Common myeloid progenitor, CD34-positive (primary cell): ENCODE data around the gene FKBP2.

Source experiments
- CTCF ChIA-PET: fragments of 350-600 bp; sonication (Branson Sonifier 250); formaldehyde crosslinking; loops from one replicate; lab custom pipeline; 2021; ENCODE audit warnings: antibody characterized with exemption; lab: Charles Lee
- POLR2A ChIA-PET: fragments of 350-600 bp; sonication (Branson Sonifier 250); formaldehyde crosslinking; loops from one replicate; lab custom pipeline; 2021; ENCODE audit warnings: antibody characterized with exemption; lab: Charles Lee
- DNase-seq, 3 donors: peaks; one replicate each; pipeline versions ENCODE4 v3.0.0 to v3.0.0-alpha.2; 2013
- H3K27ac ChIP-seq, 2 experiments: 1 replicate in 1 of 2; 2 replicates in 1 of 2; pipeline ENCODE4 v1.7.0; 2013; ENCODE audit warnings: inconsistent platforms in 2 of 2, low read length in 2 of 2, mild to moderate bottlenecking in 2 of 2, low read depth in 1 of 2, moderate library complexity in 1 of 2; ENCODE audit not compliant: severe bottlenecking in 2 of 2, insufficient read depth in 1 of 2, poor library complexity in 1 of 2
- H3K27me3 ChIP-seq, 5 experiments: replicated peaks in 2 of 5; 1 replicate in 3 of 5; 2 replicates in 2 of 5; pipeline versions ENCODE4 v1.6.1 to v1.7.0; 2013; ENCODE audit warnings: low read length in 4 of 5, mild to moderate bottlenecking in 2 of 5, moderate library complexity in 2 of 5, inconsistent platforms in 1 of 5; ENCODE audit not compliant: insufficient read depth in 5 of 5, control insufficient read depth in 4 of 5
- H3K36me3 ChIP-seq, 4 experiments: 1 replicate in 2 of 4; 2 replicates in 2 of 4; pipeline versions ENCODE4 v1.6.1 to v1.7.0; 2013; ENCODE audit warnings: low read length in 3 of 4, control low read depth in 1 of 4, mild to moderate bottlenecking in 1 of 4; ENCODE audit not compliant: control insufficient read depth in 4 of 4, insufficient read depth in 4 of 4
- H3K4me1 ChIP-seq, 4 experiments: 1 replicate in 3 of 4; 2 replicates in 1 of 4; pipeline versions ENCODE4 v1.6.1 to v1.7.1; 2013; ENCODE audit warnings: low read length in 3 of 4, mild to moderate bottlenecking in 3 of 4, control low read depth in 1 of 4, inconsistent platforms in 1 of 4, moderate library complexity in 1 of 4; ENCODE audit not compliant: control insufficient read depth in 4 of 4, insufficient read depth in 4 of 4; ENCODE audit errors: control extremely low read depth in 1 of 4
- H3K4me3 ChIP-seq, 7 experiments: 1 replicate in 4 of 7; 2 replicates in 3 of 7; pipeline versions ENCODE4 v1.5.1 to v1.7.0; 2013; ENCODE audit warnings: mild to moderate bottlenecking in 7 of 7, low read length in 6 of 7, moderate library complexity in 6 of 7, inconsistent platforms in 2 of 7, low read depth in 2 of 7, control low read depth in 1 of 7; ENCODE audit not compliant: insufficient read depth in 4 of 7, control insufficient read depth in 1 of 7; ENCODE audit errors: extremely low read depth in 1 of 7
- H3K9me3 ChIP-seq, 5 experiments: 1 replicate in 4 of 5; 2 replicates in 1 of 5; pipeline versions ENCODE4 v1.6.1 to v1.7.1; 2013; ENCODE audit warnings: low read length in 4 of 5, mild to moderate bottlenecking in 2 of 5, inconsistent platforms in 1 of 5, low read depth in 1 of 5, moderate library complexity in 1 of 5; ENCODE audit not compliant: control insufficient read depth in 4 of 5, insufficient read depth in 2 of 5; ENCODE audit errors: control extremely low read depth in 1 of 5
- WGBS: methylation state at CpG from one replicate; pipeline ENCODE4 v1.1.5; 2013; ENCODE audit not compliant: insufficient coverage; 5-methylcytosine and 5-hydroxymethylcytosine counted together

The FKBP2 gene

GRCh38 chr11:64292460-64293254, 51.8 kb downstream of the FKBP2 start:
- Histone ChIP-seq H3K9me3 (no peaks in the 10 kb centered on the region), H3K27me3 (peaks cover 14 to 83% (median 44%) of the 10 kb centered on the region in 5 experiments), H3K36me3 (peaks cover 0 to 2% (median 0%) of the 10 kb centered on the region in 4 experiments), H3K4me1 (peaks cover 0 to 23% (median 18%) of the 10 kb centered on the region in 4 experiments), H3K4me3 (peak overlapping the region in 6 of 7 experiments; percentile 10 to 62 (median 40)), H3K27ac (no peak overlapping the region)
- no peak for DNase-seq
- POLR2A ChIA-PET, result no interaction called here
- CTCF ChIA-PET, result interaction anchor here (1.4 to 6.1 kb wide), 2 partner anchors 10 to 22 kb away, joined by 4 to 45 read pairs; partner anchors contain the start of genes CATSPERZ and ESRRA
- WGBS, result 40% methylated on average over 29 of the region's 42 CpGs
